H9 (cell line): ENCODE data around the gene TMEM117. TPM values are rescaled to one million over a fixed set of nuclear protein-coding genes. Genes with fewer than 3 reads are reported as not detected.

Source experiments
- DNase-seq: peaks from one replicate; pipeline ENCODE4 v3.0.0-alpha.2; 2017
- H2AFZ ChIP-seq: one replicate; pipeline ENCODE4 v1.6.1; 2013; ENCODE audit warnings: mild to moderate bottlenecking, low read length, control low read depth, moderate library complexity
- H2AK5ac ChIP-seq: 2 replicates; pipeline ENCODE4 v1.6.1; 2013; ENCODE audit warnings: low read length, control low read depth, mixed read lengths; ENCODE audit not compliant: insufficient read length
- H2BK120ac ChIP-seq: one replicate; pipeline ENCODE4 v1.6.1; 2013; ENCODE audit warnings: low read depth, mild to moderate bottlenecking, low read length, control low read depth, inconsistent platforms; ENCODE audit not compliant: poor library complexity, severe bottlenecking
- H2BK12ac ChIP-seq: 2 replicates; pipeline ENCODE4 v1.6.1; 2013; ENCODE audit warnings: low read length, control low read depth, mixed read lengths, low read depth; ENCODE audit not compliant: insufficient read length
- H2BK15ac ChIP-seq: 2 replicates; pipeline ENCODE4 v1.6.1; 2013; ENCODE audit warnings: low read depth, low read length, control low read depth
- H2BK20ac ChIP-seq: one replicate; pipeline ENCODE4 v1.6.1; 2013; ENCODE audit warnings: low read depth, mild to moderate bottlenecking, low read length, control low read depth, inconsistent platforms; ENCODE audit not compliant: poor library complexity, severe bottlenecking
- H2BK5ac ChIP-seq: 2 replicates; pipeline ENCODE4 v1.6.1; 2013; ENCODE audit warnings: low read length, control low read depth, mixed read lengths; ENCODE audit not compliant: insufficient read length
- H3K14ac ChIP-seq: 2 replicates; pipeline ENCODE4 v1.6.1; 2013; ENCODE audit warnings: low read length, control low read depth; ENCODE audit not compliant: insufficient read depth
- H3K18ac ChIP-seq: 2 replicates; pipeline ENCODE4 v1.6.1; 2013; ENCODE audit warnings: low read depth, mild to moderate bottlenecking, mixed read lengths, low read length, control low read depth; ENCODE audit not compliant: insufficient read length
- H3K23ac ChIP-seq: 2 replicates; pipeline ENCODE4 v1.6.1; 2013; ENCODE audit warnings: low read length, control low read depth, mixed read lengths, low read depth; ENCODE audit not compliant: insufficient read length
- H3K23me2 ChIP-seq: 2 replicates; pipeline ENCODE4 v1.6.1; 2013; ENCODE audit warnings: low read depth, mild to moderate bottlenecking, mixed read lengths, low read length, control low read depth; ENCODE audit not compliant: insufficient read length, poor library complexity, severe bottlenecking
- H3K27ac ChIP-seq: 2 replicates; pipeline ENCODE4 v1.5.1; 2013; ENCODE audit warnings: low read length, control low read depth, mixed read lengths, low read depth; ENCODE audit not compliant: insufficient read length
- H3K27me3 ChIP-seq: 2 replicates; pipeline ENCODE4 v1.6.1; 2013; ENCODE audit warnings: low read length, control low read depth, inconsistent platforms; ENCODE audit not compliant: insufficient read depth
- H3K4ac ChIP-seq: 2 replicates; pipeline ENCODE4 v1.6.1; 2013; ENCODE audit warnings: low read depth, mild to moderate bottlenecking, control low read depth, inconsistent platforms, low read length, moderate library complexity
- H3K4me1 ChIP-seq: 2 replicates; pipeline ENCODE4 v1.6.1; 2013; ENCODE audit warnings: low read length, control low read depth, inconsistent platforms; ENCODE audit not compliant: insufficient read depth
- H3K4me2 ChIP-seq: 2 replicates; pipeline ENCODE4 v1.6.1; 2013; ENCODE audit warnings: low read length, control low read depth, mixed read lengths; ENCODE audit not compliant: insufficient read length, insufficient read depth
- H3K56ac ChIP-seq: 2 replicates; pipeline ENCODE4 v1.6.1; 2013; ENCODE audit warnings: low read depth, mild to moderate bottlenecking, mixed read lengths, low read length, control low read depth; ENCODE audit not compliant: insufficient read length
- H3K79me1 ChIP-seq: 2 replicates; pipeline ENCODE4 v1.6.1; 2013; ENCODE audit warnings: low read depth, mild to moderate bottlenecking, moderate library complexity, low read length, control low read depth, inconsistent platforms; ENCODE audit not compliant: insufficient read depth, poor library complexity, severe bottlenecking
- H3K79me2 ChIP-seq: 2 replicates; pipeline ENCODE4 v1.6.1; 2013; ENCODE audit warnings: low read length, control low read depth, inconsistent platforms; ENCODE audit not compliant: insufficient read depth
- H3K9ac ChIP-seq: 2 replicates; pipeline ENCODE4 v1.6.1; 2013; ENCODE audit warnings: low read length, control low read depth, mixed read lengths; ENCODE audit not compliant: insufficient read length; ENCODE audit errors: extremely low read depth
- H3K9me3 ChIP-seq: one replicate; pipeline ENCODE4 v1.6.1; 2013; ENCODE audit warnings: low read depth, low read length, inconsistent platforms; ENCODE audit not compliant: control insufficient read depth
- H3T11ph ChIP-seq: one replicate; pipeline ENCODE4 v1.6.1; 2013; ENCODE audit warnings: mild to moderate bottlenecking, low read length, control low read depth, inconsistent platforms
- H4K20me1 ChIP-seq: one replicate; pipeline ENCODE4 v1.6.1; 2013; ENCODE audit not compliant: control insufficient read depth, insufficient read length, insufficient read depth
- H4K5ac ChIP-seq: 2 replicates; pipeline ENCODE4 v1.6.1; 2013; ENCODE audit warnings: low read depth, mild to moderate bottlenecking, mixed read lengths, low read length, control low read depth; ENCODE audit not compliant: insufficient read length
- H4K8ac ChIP-seq: replicated peaks from 2 replicates; pipeline ENCODE4 v1.6.1; 2013; ENCODE audit warnings: low read length, control low read depth, mixed read lengths, low read depth; ENCODE audit not compliant: insufficient read length
- H4K91ac ChIP-seq: 2 replicates; pipeline ENCODE4 v1.6.1; 2013; ENCODE audit warnings: low read depth, mild to moderate bottlenecking, moderate library complexity, mixed read lengths, low read length, control low read depth; ENCODE audit not compliant: insufficient read length
- H3K27ac Mint-ChIP-seq, 3 experiments: 2 replicates in 2 of 3; 3 replicates in 1 of 3; pipeline ENCODE4 v1.8.0; 2020 to 2021; ENCODE audit warnings: mixed read lengths in 3 of 3, mild to moderate bottlenecking in 1 of 3, moderate library complexity in 1 of 3
- H3K27me3 Mint-ChIP-seq: 2 replicates; pipeline ENCODE4 v1.8.0; 2021; ENCODE audit warnings: low read depth, mild to moderate bottlenecking, moderate library complexity, mixed read lengths
- H3K36me3 Mint-ChIP-seq, 3 experiments: 2 replicates in 2 of 3; 3 replicates in 1 of 3; pipeline ENCODE4 v1.8.0; 2020 to 2021; ENCODE audit warnings: low read depth in 3 of 3, mixed read lengths in 3 of 3; ENCODE audit not compliant: insufficient read depth in 1 of 3
- H3K4me1 Mint-ChIP-seq, 2 experiments: 2 replicates each; pipeline ENCODE4 v1.8.0; 2020; ENCODE audit warnings: mixed read lengths in 2 of 2
- H3K4me3 Mint-ChIP-seq, 2 experiments: 2 replicates in 1 of 2; 3 replicates in 1 of 2; pipeline ENCODE4 v1.8.0; 2020 to 2021; ENCODE audit warnings: mild to moderate bottlenecking in 2 of 2, mixed read lengths in 2 of 2, moderate library complexity in 1 of 2
- H3K9me3 Mint-ChIP-seq, 2 experiments: 2 replicates in 1 of 2; 3 replicates in 1 of 2; pipeline ENCODE4 v1.8.0; 2020; ENCODE audit warnings: mild to moderate bottlenecking in 2 of 2, mixed read lengths in 2 of 2, moderate library complexity in 1 of 2
- CTCF ChIP-seq: fragments of 200-600 bp; sonication (generic); conservative IDR thresholded peaks from 3 replicates; pipeline ENCODE4 v1.8.0; 2021; ENCODE audit warnings: antibody characterized with exemption, mild to moderate bottlenecking
- total RNA-seq: library from RNA; stranded (reverse); gene quantifications from 2 replicates; pipeline ENCODE4 v1.2.1, GENCODE V29; 2021

The TMEM117 gene
- total RNA-seq, 1 experiment from 2014 or later: 1.7 TPM

DNA sequence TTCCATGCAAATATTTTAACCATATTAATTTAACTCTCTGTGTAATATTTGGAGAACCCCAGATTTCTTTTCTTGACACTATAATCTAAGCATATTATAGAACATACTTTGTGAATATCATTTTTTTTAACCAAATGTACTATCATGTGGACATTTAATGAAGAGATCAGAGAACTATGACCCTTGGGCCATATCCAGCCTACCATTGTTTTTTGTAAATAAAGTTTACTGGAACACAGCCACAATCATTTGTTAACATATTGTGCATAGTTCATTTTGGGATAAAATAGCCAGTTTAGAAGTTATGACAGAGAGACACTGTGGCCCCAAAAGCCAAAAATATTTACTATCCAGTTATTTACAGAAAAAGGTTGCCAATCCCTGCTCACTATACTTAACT is 338.2 kb downstream of the TMEM117 start:
- Mint-ChIP-seq H3K9me3 (no peaks in the 10 kb centered on the region; a peak in 1 of 5 replicates), H3K27ac (no peak overlapping the region), H3K27me3 (no peaks in the 10 kb centered on the region), H3K4me1 (no peaks in the 10 kb centered on the region), H3K36me3 (no peaks in the 10 kb centered on the region; a peak in 1 of 7 replicates), H3K4me3 (no peak overlapping the region)
- Histone ChIP-seq H3K56ac (no peak overlapping the region), H3K9me3 (no peaks in the 10 kb centered on the region), H3K14ac (no peak overlapping the region), H2BK20ac (no peak overlapping the region), H3K27me3 (no peaks in the 10 kb centered on the region), H3K18ac (no peak overlapping the region), H3K4me2 (no peak overlapping the region), H2AFZ (no peak overlapping the region), H2BK12ac (no peak overlapping the region), H3K27ac (no peak overlapping the region), H3K23me2 (no peaks in the 10 kb centered on the region), H3K79me1 (no peaks in the 10 kb centered on the region), H4K91ac (no peak overlapping the region), H2BK5ac (no peak overlapping the region), H3K79me2 (no peaks in the 10 kb centered on the region), H4K8ac (no peak overlapping the region), H3T11ph (no peak overlapping the region), H4K20me1 (no peaks in the 10 kb centered on the region), H2BK120ac (no peak overlapping the region), H2BK15ac (no peak overlapping the region), H3K4ac (no peak overlapping the region), H2AK5ac (no peak overlapping the region), H3K23ac (no peak overlapping the region), H4K5ac (no peak overlapping the region), H3K4me1 (no peaks in the 10 kb centered on the region), H3K9ac (no peak overlapping the region)
- no peak for DNase-seq
- no peak for TF ChIP-seq CTCF
